Endothelial cell of umbilical vein (primary cell): ENCODE data around the gene MYH9.
"Not testable (repeated sequence)": the region's sequence is repeated elsewhere in the genome, so short reads cannot be mapped to it uniquely, and the experiment has no call there.

Source experiments
- CTCF ChIP-seq, 2 donors: IDR thresholded peaks; 1 replicate in 1 of 2; 2 replicates in 1 of 2; pipeline ENCODE4 v1.5.1; 2011; ENCODE audit warnings: low read length in 2 of 2, mild to moderate bottlenecking in 2 of 2, moderate library complexity in 2 of 2, control low read depth in 1 of 2, inconsistent platforms in 1 of 2, low read depth in 1 of 2; ENCODE audit not compliant: insufficient read depth in 1 of 2; ENCODE audit errors: extremely low read depth in 1 of 2
- EZH2 ChIP-seq: IDR thresholded peaks from 2 replicates; pipeline ENCODE4 v1.6.1; 2012; ENCODE audit warnings: borderline replicate concordance, low read depth, mild to moderate bottlenecking, moderate library complexity, low read length, inconsistent platforms; ENCODE audit not compliant: severe bottlenecking
- FOS ChIP-seq: IDR thresholded peaks from 2 replicates; pipeline ENCODE4 v1.6.1; 2011; ENCODE audit warnings: mild to moderate bottlenecking, low read length, moderate library complexity, borderline replicate concordance; ENCODE audit not compliant: insufficient read depth
- GATA2 ChIP-seq: IDR thresholded peaks from 2 replicates; pipeline ENCODE4 v1.7.0; 2011; ENCODE audit warnings: low read depth, mild to moderate bottlenecking, moderate library complexity, mixed read lengths, low read length; ENCODE audit not compliant: insufficient read length, insufficient read depth
- JUN ChIP-seq: IDR thresholded peaks from 2 replicates; pipeline ENCODE4 v1.6.1; 2011; ENCODE audit warnings: borderline replicate concordance, low read depth; ENCODE audit not compliant: insufficient read length, insufficient read depth
- MAX ChIP-seq: IDR thresholded peaks from 2 replicates; pipeline ENCODE4 v1.6.1; 2011; ENCODE audit not compliant: insufficient read depth, insufficient read length
- MYC ChIP-seq: IDR thresholded peaks from one replicate; pipeline ENCODE4 v1.6.1; 2011; ENCODE audit warnings: mild to moderate bottlenecking, low read depth, low read length
- POLR2A ChIP-seq: IDR thresholded peaks from 2 replicates; pipeline ENCODE4 v1.6.1; 2012; ENCODE audit warnings: low read depth, mild to moderate bottlenecking, control low read depth, low read length
- POLR2AphosphoS5 ChIP-seq: IDR thresholded peaks from 2 replicates; pipeline ENCODE4 v1.6.1; 2012; ENCODE audit warnings: low read depth, mild to moderate bottlenecking, control low read depth, low read length, moderate library complexity; ENCODE audit not compliant: insufficient read depth

- not testable (repeated sequence) for TF ChIP-seq CTCF (IDR thresholded peaks at IDR 0.05; ENCODE audit: extremely low read depth in 1 of 2, insufficient read depth in 1 of 2, low read depth in 1 of 2, low read length in 2 of 2); EZH2; POLR2A; POLR2AphosphoS5; MAX; FOS; JUN; MYC; GATA2
Measured at GRCh38 chr22:36409554-36409910, 21.8 kb upstream of the MYH9 start.
